HUES64 (cell line): Measurements from ENCODE around the gene LMTK2.

Experiments
- H3K27ac ChIP-seq: 2 replicates; pipeline ENCODE4 v1.7.0; 2013; ENCODE audit warnings: low read depth, low read length, inconsistent platforms
- H3K27me3 ChIP-seq: 2 replicates; pipeline ENCODE4 v1.6.1; 2013; ENCODE audit warnings: mild to moderate bottlenecking, low read length; ENCODE audit not compliant: insufficient read depth
- H3K36me3 ChIP-seq: 2 replicates; pipeline ENCODE4 v1.6.1; 2013; ENCODE audit warnings: mild to moderate bottlenecking, low read length; ENCODE audit not compliant: insufficient read depth
- H3K4me1 ChIP-seq: 2 replicates; pipeline ENCODE4 v1.6.1; 2013; ENCODE audit warnings: mild to moderate bottlenecking, low read length, moderate library complexity; ENCODE audit not compliant: insufficient read depth
- H3K4me3 ChIP-seq: 2 replicates; pipeline ENCODE4 v1.5.1; 2013; ENCODE audit warnings: mild to moderate bottlenecking, low read length, moderate library complexity
- H3K9ac ChIP-seq: 2 replicates; pipeline ENCODE4 v1.6.1; 2013; ENCODE audit warnings: mild to moderate bottlenecking, low read depth, low read length
- H3K9me3 ChIP-seq: 2 replicates; pipeline ENCODE4 v1.6.1; 2013; ENCODE audit warnings: low read depth, low read length; ENCODE audit not compliant: insufficient read depth
- WGBS: fragments of 150-250, 120-280 bp; methylation state at CpG from one replicate; pipeline ENCODE4 v1.1.7; 2013; ENCODE audit warnings: missing lambda C conversion rate; 5-methylcytosine and 5-hydroxymethylcytosine counted together

Gene LMTK2

DNA sequence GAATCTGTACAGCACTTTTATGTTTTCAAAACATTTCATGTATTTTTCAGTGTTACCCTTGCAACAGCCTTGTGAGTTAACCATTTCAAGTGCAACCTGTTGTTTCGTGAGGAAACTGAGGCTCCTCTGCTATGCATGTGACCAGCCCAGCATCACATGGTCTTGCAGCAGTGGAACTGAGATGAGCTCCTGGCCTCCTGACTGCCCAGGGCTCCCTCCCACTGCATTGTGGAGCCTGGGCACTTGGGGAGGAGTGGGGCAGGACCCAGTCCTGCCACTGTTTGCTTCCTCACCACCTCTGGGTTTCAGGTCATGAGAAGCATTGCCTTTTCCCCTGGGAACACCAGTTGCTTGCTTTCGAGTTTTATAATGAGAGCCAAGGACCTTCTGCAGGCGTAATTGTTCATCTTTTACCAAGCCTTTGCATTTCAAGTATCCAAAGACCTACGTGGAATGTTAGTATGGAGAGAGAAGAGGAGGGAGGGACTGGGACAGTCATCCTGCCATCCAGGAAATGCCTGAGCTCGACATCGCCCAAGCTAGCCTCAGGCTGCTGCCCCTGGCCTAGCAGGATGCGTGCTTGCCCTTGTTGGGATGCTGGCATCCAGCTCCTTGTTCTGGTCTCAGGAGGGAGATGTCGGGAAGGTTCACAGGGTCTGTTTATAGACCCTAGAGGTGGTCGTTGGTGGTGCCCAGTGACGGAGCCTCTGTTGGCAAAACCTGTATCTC lies 72.3 kb downstream of the LMTK2 start:
- 86% methylated on average over 10 of the region's 10 CpGs for WGBS
- no peak overlapping the region for H3K27ac ChIP-seq
- H3K4me3 ChIP-seq: no peak overlapping the region
- H3K36me3 ChIP-seq: peaks cover 25% of the 10 kb centered on the region
- H3K4me1 ChIP-seq: peaks cover 7% of the 10 kb centered on the region; the same call in 1 of the 2 replicates
- no peaks in the 10 kb centered on the region for H3K27me3 ChIP-seq
- no peak overlapping the region for H3K9ac ChIP-seq
- no peaks in the 10 kb centered on the region for H3K9me3 ChIP-seq

DNA sequence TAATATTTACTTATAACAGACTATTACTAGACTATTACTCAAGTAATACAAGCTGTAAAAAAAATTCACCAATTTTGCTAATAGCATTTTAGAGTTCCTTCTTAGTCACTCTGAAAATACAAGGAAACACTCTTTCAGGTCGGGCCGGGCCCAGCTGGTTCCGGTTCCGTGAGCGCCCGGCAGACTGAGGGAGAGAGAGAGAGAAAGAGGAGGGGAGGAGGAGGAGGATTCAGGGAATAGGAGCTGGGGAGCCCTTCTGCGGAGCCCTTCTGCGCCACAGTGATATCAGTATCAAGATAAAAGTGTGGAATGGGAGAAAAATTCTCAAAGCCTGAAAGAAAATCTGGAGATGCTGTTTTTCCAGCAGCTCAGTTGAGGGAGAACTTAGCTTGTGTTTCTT lies 74.1 kb downstream of the LMTK2 start:
- H3K4me1 ChIP-seq: peaks cover 7% of the 10 kb centered on the region; the same call in 1 of the 2 replicates
- H3K27ac ChIP-seq: no peak overlapping the region
- no peak overlapping the region for H3K9ac ChIP-seq
- 96% methylated on average over 8 of the region's 8 CpGs for WGBS
- H3K27me3 ChIP-seq: no peaks in the 10 kb centered on the region
- peaks cover 8% of the 10 kb centered on the region; the same call in 1 of the 2 replicates for H3K36me3 ChIP-seq
- no peaks in the 10 kb centered on the region for H3K9me3 ChIP-seq
- H3K4me3 ChIP-seq: no peak overlapping the region

DNA sequence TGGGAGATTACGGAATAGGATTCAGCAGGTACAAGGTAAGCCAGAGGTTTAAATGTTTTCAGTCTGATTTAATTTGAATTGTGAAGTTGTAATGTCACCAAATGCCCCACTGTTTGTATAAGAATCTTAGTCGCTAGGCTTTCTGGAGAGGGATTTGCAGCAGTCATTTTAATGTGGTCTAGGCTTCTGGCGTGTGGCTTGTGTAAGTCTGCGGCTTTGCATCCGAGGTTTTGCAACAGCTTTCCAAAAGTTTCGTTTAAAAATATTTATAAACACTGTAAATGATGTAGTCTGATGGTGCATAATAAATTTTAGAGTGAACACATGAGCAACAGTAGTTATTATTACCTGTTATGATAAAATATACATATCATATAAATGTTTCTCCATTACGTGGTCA lies 78.4 kb downstream of the LMTK2 start:
- Histone ChIP-seq H3K27me3 (no peaks in the 10 kb centered on the region), H3K9me3 (no peaks in the 10 kb centered on the region), H3K4me1 (peaks cover 7% of the 10 kb centered on the region; the same call in 1 of the 2 replicates), H3K4me3 (no peak overlapping the region), H3K9ac (no peak overlapping the region), H3K36me3 (peaks cover 18% of the 10 kb centered on the region), H3K27ac (no peak overlapping the region)
- 92% methylated on average over 6 of the region's 7 CpGs for WGBS

DNA sequence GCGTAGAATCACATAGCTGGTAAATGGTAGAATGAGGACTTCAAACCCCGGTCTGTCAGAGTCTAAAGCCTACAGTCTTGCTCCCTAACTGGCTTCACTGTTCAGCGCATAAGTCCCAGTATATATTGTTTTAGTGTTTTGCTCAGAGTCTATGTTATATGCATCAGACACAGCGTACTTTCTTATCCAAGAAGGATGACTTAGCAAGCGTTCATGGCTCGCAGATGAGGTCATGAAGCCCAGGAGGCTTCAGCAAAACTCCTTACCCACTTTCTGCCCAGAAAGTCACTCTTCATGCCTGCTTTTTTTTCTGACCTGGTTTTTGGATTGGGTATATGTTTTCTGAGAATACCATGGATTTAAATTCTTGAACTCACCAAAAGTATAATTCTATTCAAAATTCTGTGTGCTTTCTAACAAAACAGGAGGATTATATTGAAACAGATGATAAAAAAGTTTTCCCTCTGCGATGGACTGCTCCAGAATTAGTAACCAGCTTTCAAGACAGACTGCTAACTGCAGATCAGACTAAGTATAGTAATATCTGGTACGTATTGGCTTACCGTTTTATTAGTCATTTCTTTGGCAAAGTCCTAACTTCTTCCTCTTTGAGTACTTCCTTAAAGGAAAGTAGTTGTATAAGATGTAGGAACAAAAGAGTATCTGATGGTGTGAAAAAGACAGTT lies 79.9 kb downstream of the LMTK2 start:
- Histone ChIP-seq H3K9me3 (no peaks in the 10 kb centered on the region), H3K4me3 (no peak overlapping the region), H3K9ac (no peak overlapping the region), H3K4me1 (peaks cover 7% of the 10 kb centered on the region; the same call in 1 of the 2 replicates), H3K36me3 (peaks cover 27% of the 10 kb centered on the region), H3K27me3 (no peaks in the 10 kb centered on the region), H3K27ac (no peak overlapping the region)
- 94% methylated on average over 8 of the region's 9 CpGs for WGBS

DNA sequence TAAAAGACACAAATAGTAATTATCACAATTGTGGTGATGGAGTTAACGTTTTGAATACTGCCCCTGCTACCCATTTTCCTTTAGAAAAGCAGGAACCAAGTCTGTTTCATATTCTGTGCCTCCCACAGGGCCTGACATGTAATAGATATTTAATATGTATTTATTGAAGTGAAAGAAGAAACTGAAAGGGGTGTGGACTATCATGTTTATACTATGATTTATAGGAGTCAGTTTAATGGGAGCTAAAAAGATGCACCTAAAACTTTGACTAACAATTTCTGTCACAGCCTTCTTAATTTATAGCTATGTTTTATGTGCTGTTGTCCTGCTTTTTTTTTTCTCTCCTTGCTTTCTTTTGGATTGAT lies 80.5 kb downstream of the LMTK2 start:
- WGBS: 100% methylated on average over 1 of the region's 1 CpG
- Histone ChIP-seq H3K4me1 (peaks cover 7% of the 10 kb centered on the region; the same call in 1 of the 2 replicates), H3K9ac (no peak overlapping the region)

DNA sequence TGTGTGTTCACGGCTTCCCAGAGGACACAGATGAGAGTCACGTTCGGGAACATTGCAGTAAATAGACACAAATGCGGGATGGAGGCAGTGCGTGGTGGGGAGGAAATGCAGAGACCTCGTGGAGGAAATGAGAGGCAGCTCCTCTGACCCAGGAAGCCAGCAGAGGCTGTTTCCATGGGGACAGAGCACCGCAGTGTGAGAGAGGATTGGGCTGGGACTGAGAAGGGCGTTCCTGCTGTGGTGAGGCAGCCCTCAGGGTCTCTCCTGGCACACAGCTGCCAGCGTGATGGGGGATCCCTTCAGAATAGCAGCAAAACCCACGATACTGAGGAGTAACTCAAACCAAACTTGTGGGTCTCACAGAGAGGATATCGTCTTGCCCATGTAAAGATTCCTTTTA lies 82.9 kb downstream of the LMTK2 start:
- no peak overlapping the region for H3K27ac ChIP-seq
- H3K9ac ChIP-seq: no peak overlapping the region
- H3K9me3 ChIP-seq: no peaks in the 10 kb centered on the region
- 95% methylated on average over 11 of the region's 11 CpGs for WGBS
- H3K4me1 ChIP-seq: no peaks in the 10 kb centered on the region
- no peak overlapping the region for H3K4me3 ChIP-seq
- H3K36me3 ChIP-seq: peaks cover 57% of the 10 kb centered on the region
- H3K27me3 ChIP-seq: no peaks in the 10 kb centered on the region

More for the DNA sequence above, 80.5 kb downstream of the LMTK2 start:
- Histone ChIP-seq H3K27me3 (no peaks in the 10 kb centered on the region), H3K4me3 (no peak overlapping the region), H3K36me3 (peaks cover 32% of the 10 kb centered on the region), H3K9me3 (no peaks in the 10 kb centered on the region), H3K27ac (no peak overlapping the region)

DNA sequence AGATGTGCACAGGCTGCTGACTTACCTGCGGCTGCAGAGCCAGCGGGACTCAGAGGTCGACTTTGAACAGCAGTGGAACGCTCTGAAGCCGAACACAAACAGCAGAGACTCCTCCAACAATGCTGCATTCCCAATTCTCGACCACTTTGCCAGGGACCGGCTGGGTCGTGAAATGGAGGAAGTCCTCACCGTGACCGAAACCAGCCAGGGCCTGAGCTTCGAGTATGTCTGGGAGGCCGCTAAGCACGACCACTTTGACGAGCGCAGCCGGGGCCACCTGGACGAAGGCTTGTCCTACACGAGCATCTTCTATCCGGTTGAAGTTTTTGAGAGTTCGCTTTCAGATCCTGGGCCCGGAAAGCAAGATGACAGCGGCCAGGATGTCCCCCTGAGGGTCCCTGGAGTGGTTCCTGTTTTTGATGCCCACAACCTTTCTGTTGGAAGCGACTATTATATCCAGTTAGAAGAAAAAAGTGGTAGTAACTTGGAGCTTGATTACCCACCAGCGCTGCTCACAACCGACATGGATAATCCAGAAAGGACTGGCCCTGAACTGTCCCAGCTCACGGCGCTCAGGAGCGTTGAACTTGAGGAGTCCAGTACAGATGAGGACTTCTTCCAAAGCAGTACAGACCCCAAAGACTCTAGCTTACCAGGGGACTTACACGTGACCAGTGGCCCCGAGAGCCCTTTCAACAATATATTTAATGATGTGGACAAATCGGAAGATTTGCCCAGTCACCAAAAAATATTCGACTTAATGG lies 85.2 kb downstream of the LMTK2 start:
- no peaks in the 10 kb centered on the region for H3K27me3 ChIP-seq
- H3K4me1 ChIP-seq: no peaks in the 10 kb centered on the region
- peaks cover 66% of the 10 kb centered on the region for H3K36me3 ChIP-seq
- no peak overlapping the region for H3K4me3 ChIP-seq
- H3K9ac ChIP-seq: no peak overlapping the region
- no peaks in the 10 kb centered on the region for H3K9me3 ChIP-seq
- H3K27ac ChIP-seq: no peak overlapping the region
- WGBS: 97% methylated on average over 32 of the region's 32 CpGs

DNA sequence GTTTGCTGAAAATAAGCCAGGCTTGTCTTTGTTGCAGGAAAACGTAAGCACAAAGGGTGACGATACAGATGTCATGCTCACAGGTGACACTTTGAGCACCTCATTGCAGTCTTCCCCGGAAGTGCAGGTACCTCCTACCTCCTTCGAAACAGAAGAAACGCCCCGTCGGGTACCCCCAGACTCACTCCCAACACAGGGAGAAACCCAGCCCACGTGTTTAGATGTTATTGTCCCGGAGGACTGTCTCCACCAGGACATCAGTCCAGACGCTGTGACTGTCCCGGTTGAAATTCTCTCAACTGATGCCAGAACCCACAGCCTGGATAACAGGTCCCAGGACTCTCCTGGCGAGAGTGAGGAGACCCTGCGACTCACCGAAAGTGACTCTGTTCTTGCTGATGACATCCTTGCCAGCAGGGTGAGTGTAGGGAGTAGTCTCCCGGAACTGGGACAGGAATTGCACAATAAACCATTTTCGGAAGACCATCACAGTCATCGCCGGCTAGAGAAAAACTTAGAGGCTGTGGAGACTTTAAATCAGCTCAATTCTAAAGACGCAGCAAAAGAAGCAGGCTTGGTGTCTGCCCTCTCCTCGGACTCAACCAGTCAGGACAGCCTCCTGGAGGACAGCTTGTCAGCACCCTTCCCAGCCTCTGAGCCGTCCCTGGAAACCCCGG lies 86.3 kb downstream of the LMTK2 start:
- no peaks in the 10 kb centered on the region for H3K27me3 ChIP-seq
- no peak overlapping the region for H3K4me3 ChIP-seq
- no peaks in the 10 kb centered on the region for H3K9me3 ChIP-seq
- H3K9ac ChIP-seq: no peak overlapping the region
- H3K36me3 ChIP-seq: peaks cover 56% of the 10 kb centered on the region
- H3K4me1 ChIP-seq: no peaks in the 10 kb centered on the region
- 93% methylated on average over 22 of the region's 22 CpGs for WGBS
- no peak overlapping the region for H3K27ac ChIP-seq

DNA sequence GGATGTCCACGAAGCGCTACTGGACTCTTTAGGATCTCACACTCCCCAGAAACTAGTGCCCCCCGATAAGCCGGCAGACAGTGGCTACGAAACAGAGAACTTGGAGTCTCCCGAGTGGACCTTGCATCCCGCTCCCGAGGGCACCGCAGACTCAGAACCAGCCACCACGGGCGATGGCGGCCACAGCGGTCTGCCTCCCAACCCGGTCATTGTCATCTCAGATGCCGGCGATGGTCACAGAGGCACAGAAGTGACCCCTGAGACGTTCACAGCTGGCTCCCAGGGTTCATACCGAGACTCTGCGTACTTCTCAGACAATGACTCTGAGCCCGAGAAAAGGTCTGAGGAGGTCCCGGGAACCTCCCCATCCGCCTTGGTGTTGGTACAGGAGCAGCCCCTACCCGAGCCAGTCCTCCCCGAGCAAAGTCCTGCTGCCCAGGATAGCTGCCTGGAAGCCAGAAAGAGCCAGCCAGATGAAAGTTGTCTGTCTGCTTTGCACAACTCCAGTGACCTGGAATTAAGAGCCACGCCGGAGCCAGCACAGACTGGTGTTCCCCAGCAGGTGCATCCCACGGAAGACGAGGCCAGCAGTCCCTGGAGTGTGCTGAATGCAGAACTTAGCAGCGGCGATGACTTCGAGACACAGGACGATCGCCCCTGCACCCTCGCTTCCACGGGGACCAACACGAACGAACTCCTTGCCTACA lies 87.0 kb downstream of the LMTK2 start:
- Histone ChIP-seq H3K9me3 (no peaks in the 10 kb centered on the region), H3K27ac (no peak overlapping the region), H3K27me3 (no peaks in the 10 kb centered on the region), H3K4me3 (no peak overlapping the region), H3K9ac (no peak overlapping the region), H3K36me3 (peaks cover 54% of the 10 kb centered on the region), H3K4me1 (no peaks in the 10 kb centered on the region)
- 96% methylated on average over 37 of the region's 37 CpGs for WGBS

DNA sequence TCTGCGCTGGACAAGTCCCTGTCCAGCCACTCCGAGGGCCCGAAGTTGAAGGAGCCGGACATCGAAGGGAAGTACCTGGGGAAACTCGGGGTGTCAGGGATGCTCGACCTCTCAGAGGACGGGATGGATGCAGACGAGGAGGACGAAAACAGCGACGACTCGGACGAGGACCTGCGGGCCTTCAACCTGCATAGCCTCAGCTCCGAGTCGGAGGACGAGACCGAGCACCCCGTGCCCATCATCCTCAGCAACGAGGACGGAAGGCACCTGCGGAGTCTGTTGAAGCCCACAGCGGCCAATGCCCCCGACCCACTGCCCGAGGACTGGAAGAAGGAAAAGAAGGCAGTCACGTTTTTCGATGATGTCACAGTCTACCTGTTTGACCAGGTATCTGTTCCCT lies 87.5 kb downstream of the LMTK2 start:
- WGBS: 96% methylated on average over 26 of the region's 28 CpGs
- no peak overlapping the region for H3K4me3 ChIP-seq
- H3K27ac ChIP-seq: no peak overlapping the region
- H3K4me1 ChIP-seq: no peaks in the 10 kb centered on the region
- H3K36me3 ChIP-seq: peaks cover 54% of the 10 kb centered on the region
- H3K9ac ChIP-seq: no peak overlapping the region
- H3K9me3 ChIP-seq: no peaks in the 10 kb centered on the region
- H3K27me3 ChIP-seq: no peaks in the 10 kb centered on the region
